Astrocyte of the cerebellum (primary cell): ENCODE results near the gene CRIP3.

Experiments used
- DNase-seq: peaks from one replicate; pipeline ENCODE4 v3.0.0-alpha.2; 2011; ENCODE audit warnings: low read depth
- H3K4me3 ChIP-seq: 2 replicates; pipeline ENCODE4 v1.5.1; 2011; ENCODE audit warnings: mild to moderate bottlenecking, low read depth, low read length, moderate library complexity
- in situ Hi-C: cut with HindIII; loops from 2 replicates; pipeline ENCODE4 v1.10.0; 2017; ENCODE audit warnings: low sequenced_read_pairs
- TF ChIP-seq, protein P1 (sequence below): IDR thresholded peaks from 2 replicates; pipeline ENCODE4 v1.5.1; 2012; ENCODE audit warnings: low read length, low read depth, moderate library complexity, mild to moderate bottlenecking; ENCODE audit errors: missing control alignments

Gene CRIP3

DNA sequence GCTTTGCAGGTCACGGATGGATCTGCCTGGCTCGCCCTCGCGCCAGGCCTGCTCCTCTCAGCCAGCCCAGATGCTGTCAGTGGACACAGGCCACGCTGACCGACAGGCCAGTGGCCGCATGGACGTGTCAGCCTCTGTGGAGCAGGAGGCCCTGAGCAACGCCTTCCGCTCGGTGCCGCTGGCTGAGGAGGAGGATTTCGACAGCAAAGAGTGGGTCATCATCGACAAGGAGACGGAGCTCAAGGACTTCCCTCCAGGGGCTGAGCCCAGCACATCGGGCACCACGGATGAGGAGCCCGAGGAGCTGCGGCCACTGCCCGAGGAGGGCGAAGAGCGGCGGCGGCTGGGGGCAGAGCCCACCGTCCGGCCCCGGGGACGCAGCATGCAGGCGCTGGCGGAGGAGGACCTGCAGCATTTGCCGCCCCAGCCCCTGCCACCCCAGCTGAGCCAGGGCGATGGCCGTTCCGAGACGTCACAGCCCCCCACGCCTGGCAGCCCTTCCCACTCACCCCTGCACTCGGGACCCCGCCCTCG is 45.8 kb downstream of the CRIP3 start:
- TF ChIP-seq, protein P1, sequence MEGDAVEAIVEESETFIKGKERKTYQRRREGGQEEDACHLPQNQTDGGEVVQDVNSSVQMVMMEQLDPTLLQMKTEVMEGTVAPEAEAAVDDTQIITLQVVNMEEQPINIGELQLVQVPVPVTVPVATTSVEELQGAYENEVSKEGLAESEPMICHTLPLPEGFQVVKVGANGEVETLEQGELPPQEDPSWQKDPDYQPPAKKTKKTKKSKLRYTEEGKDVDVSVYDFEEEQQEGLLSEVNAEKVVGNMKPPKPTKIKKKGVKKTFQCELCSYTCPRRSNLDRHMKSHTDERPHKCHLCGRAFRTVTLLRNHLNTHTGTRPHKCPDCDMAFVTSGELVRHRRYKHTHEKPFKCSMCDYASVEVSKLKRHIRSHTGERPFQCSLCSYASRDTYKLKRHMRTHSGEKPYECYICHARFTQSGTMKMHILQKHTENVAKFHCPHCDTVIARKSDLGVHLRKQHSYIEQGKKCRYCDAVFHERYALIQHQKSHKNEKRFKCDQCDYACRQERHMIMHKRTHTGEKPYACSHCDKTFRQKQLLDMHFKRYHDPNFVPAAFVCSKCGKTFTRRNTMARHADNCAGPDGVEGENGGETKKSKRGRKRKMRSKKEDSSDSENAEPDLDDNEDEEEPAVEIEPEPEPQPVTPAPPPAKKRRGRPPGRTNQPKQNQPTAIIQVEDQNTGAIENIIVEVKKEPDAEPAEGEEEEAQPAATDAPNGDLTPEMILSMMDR: no peak
- DNase-seq: no peak
- H3K4me3 ChIP-seq: no peak overlapping the region
- in situ Hi-C loops: no loop called here

DNA sequence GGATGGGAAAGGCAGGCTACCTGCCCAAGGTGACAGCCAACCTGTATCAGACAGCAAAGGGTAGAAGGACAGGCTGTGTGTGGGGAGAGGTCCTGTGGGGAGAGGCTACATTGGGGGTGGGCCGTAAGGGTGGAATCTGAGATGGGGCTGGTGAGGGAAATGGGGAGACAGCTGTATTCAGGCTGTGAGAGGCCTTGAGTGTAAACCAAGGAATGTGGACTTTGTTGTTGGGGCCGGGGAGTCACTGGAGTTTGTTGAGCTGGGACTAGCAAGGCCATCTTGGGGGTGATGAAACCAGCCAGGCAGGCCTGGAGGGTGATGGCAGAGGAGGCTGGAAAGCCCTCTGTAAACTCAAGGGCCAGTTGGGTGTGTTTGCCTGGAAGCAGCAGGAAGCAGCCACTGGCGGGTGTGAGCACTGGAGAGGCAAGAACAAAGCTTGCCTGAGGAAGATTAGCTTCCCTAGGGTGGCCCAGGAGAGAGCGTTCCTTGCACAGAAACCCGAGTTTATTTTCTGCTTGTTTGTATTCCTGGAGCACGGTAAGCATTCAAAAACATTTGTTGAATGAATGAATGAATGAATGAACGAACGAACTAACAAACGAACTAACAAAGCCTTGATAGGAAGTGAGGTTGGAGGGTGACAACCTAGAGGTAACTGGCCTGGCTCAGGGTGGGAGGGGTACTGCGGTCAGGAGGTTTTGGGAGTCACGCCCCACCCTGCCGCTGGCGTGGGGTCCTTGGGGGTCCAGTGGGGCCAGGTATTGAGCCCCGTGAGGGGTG is 46.4 kb downstream of the CRIP3 start:
- TF ChIP-seq, protein P1: no peak
- no peak for DNase-seq
- in situ Hi-C loops: no loop called here
- H3K4me3 ChIP-seq: no peak overlapping the region

DNA sequence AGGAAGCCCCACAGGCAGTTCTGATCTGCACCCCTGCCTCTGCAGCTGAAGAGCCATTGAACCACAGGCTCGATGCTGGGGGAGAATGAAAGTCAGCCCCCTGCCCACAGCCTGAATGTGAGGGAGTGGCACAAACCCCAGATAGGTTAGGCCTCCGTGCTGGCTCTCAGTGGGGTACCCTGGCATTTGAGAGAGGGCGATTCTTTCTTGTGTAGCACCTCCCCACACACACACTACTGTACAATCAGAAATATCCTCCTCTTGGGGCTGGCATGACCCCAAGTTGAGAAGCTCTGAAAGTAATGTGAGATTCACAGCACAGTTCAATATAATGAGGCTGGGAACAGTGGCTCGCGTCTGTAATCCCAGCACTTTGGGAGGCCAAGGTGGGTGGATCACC is 47.4 kb downstream of the CRIP3 start:
- TF ChIP-seq, protein P1: no peak
- H3K4me3 ChIP-seq: no peak overlapping the region
- no peak for DNase-seq
- in situ Hi-C loops: no loop called here

DNA sequence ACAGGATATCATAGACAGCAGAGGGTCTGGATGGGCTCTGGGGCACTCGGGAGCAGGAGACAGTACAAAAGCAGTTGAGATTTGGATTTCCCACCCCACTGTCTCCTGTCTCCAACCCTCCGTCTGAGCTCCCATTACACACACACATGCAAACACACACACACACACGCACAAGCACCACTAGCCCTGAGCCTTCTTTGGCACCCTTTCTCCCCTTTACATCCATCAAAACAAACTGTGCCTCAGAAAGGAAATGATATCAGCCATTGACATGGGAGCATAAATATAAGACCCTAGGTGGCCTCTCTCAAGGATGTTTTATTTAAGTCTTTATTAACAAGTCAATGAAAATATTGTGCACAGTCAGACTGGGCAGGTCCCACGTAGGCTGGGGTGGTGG is 47.8 kb downstream of the CRIP3 start:
- TF ChIP-seq, protein P1: no peak
- DNase-seq: no peak
- in situ Hi-C loops: no loop called here
- H3K4me3 ChIP-seq: no peak overlapping the region

DNA sequence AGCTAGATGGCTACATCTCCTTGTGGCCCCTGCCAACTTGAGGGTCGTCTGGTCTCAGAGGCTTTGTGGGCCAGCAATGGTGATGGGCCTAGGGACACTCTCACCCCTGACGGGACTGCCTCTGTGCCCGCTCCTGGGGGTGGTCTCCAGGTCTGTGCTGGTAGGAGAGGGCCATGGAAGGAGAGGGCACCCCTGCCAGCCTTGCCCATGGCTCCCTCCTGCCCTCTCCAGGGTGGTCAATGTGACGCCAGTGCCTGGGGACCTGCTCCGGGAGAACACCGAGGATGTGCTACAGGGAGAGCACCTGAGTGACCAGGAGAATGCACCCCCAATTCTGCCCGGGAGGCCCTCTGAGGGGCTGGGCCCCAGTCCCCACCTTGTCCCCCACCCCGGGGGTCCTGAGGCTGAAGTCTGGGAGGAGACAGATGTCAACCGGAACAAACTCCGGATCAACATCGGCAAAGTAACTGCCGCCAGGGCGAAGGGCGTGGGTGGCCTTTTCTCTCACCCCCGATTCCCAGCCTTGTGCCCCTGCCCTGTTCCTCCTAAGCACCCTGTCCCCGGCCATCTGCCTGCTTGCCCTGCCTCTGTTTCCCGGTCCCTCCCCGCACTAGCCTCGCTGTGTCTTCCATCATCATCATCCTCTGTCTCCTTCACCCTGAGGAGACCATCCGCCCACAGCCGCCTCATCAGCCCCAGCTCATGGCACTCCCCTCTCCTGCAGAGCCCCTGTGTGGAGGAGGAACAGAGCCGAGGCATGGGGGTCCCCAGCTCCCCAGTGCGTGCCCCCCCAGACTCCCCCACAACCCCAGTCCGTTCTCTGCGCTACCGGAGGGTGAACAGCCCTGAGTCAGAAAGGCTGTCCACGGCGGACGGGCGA is 49.6 kb downstream of the CRIP3 start:
- in situ Hi-C loops: no loop called here
- H3K4me3 ChIP-seq: no peak overlapping the region

DNA sequence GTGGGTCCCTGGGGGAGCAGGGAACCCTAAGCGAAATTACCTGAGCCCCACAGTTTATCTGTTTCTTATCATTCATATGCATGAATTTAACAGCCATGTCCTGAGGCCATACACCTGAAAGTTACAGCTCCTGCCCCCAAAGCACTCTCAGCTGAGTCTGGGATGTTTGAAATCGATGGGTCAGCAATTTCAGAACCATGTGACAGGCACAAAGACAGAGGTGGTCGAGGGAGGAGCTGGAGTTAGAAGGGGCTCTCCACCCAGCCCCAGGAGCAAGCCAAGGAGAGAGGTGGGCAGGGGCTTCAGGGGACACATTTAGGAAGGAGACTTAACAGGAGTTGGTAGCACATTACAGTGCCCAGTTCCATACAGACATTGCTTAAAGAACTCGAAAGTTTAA is 50.4 kb downstream of the CRIP3 start:
- no peak overlapping the region for H3K4me3 ChIP-seq
- TF ChIP-seq, protein P1: no peak
- no peak for DNase-seq
- in situ Hi-C loops: no loop called here

More for the DNA sequence above, 49.6 kb downstream of the CRIP3 start:
- no peak for DNase-seq
- TF ChIP-seq, protein P1: no peak
